GM12878 (cell line): ENCODE measurements around the gene EYS.
"Not testable (repeated sequence)": the region's sequence is repeated elsewhere in the genome, so short reads cannot be mapped to it uniquely, and the experiment has no call there.

Experiments used
- POLR2AphosphoS5 ChIP-seq: IDR thresholded peaks from 2 replicates; pipeline ENCODE4 v1.6.1; 2011; ENCODE audit warnings: mild to moderate bottlenecking, low read length, inconsistent platforms
- SUZ12 ChIP-seq: fragments of 200-600 bp; sonication (generic); IDR thresholded peaks from one replicate; pipeline ENCODE4 v1.6.1; 2018; ENCODE audit warnings: antibody characterized with exemption, mild to moderate bottlenecking; ENCODE audit not compliant: unreplicated experiment

- not testable (repeated sequence) for TF ChIP-seq SUZ12, POLR2AphosphoS5
Observed at GRCh38 chr6:65483652-65484051, 223.4 kb downstream of the EYS start.
